Type B pancreatic cell (in vitro differentiated cells): ENCODE results near the gene MAVS. TPM values are rescaled to one million over a fixed set of nuclear protein-coding genes. Genes with fewer than 3 reads are reported as not detected.

Experiments used
- DNase-seq: peaks from one replicate; pipeline ENCODE4 v3.0.0; 2021; ENCODE audit warnings: mixed read lengths; ENCODE audit not compliant: unreplicated experiment; ENCODE audit errors: extremely low spot score
- H3K27ac Mint-ChIP-seq: 2 replicates; pipeline ENCODE4 v1.8.0; 2021; ENCODE audit warnings: mild to moderate bottlenecking, mixed read lengths
- H3K27me3 Mint-ChIP-seq: 2 replicates; pipeline ENCODE4 v1.8.0; 2021; ENCODE audit warnings: mixed read lengths
- H3K36me3 Mint-ChIP-seq: 2 replicates; pipeline ENCODE4 v1.8.0; 2021; ENCODE audit warnings: mixed read lengths
- H3K4me1 Mint-ChIP-seq: one replicate; pipeline ENCODE4 v1.8.0; 2021; ENCODE audit warnings: mixed read lengths; ENCODE audit not compliant: unreplicated experiment
- H3K4me3 Mint-ChIP-seq: 2 replicates; pipeline ENCODE4 v1.8.0; 2021; ENCODE audit warnings: mild to moderate bottlenecking, mixed read lengths
- H3K9me3 Mint-ChIP-seq: 2 replicates; pipeline ENCODE4 v1.8.0; 2021; ENCODE audit warnings: mixed read lengths
- CTCF ChIP-seq: fragments of 200-600 bp; sonication (generic); conservative IDR thresholded peaks from 2 replicates; pipeline ENCODE4 v1.5.0; 2021; ENCODE audit warnings: antibody characterized with exemption, mild to moderate bottlenecking
- total RNA-seq: library from RNA; stranded (reverse); gene quantifications from 2 replicates; pipeline ENCODE4 v1.2.1, GENCODE V29; 2021; ENCODE audit warnings: low replicate concordance

Gene MAVS
- total RNA-seq, 1 donor from 2014 or later = 44.5 TPM

- no peak overlapping the region for H3K4me3 Mint-ChIP-seq
- peaks cover 33% of the 10 kb centered on the region for H3K4me1 Mint-ChIP-seq
- H3K27me3 Mint-ChIP-seq = no peaks in the 10 kb centered on the region
- H3K36me3 Mint-ChIP-seq = peaks cover 21% of the 10 kb centered on the region
- no peak for TF ChIP-seq CTCF
- DNase-seq = no peak
- no peaks in the 10 kb centered on the region for H3K9me3 Mint-ChIP-seq
- peak overlapping the region; percentile 77 for H3K27ac Mint-ChIP-seq
Measured at GRCh38 chr20:3800256-3800877, 46.3 kb upstream of the MAVS start.

- Mint-ChIP-seq H3K27ac (no peak overlapping the region), H3K27me3 (no peaks in the 10 kb centered on the region), H3K36me3 (peaks cover 24% of the 10 kb centered on the region), H3K4me3 (no peak overlapping the region), H3K4me1 (peaks cover 38% of the 10 kb centered on the region), H3K9me3 (no peaks in the 10 kb centered on the region)
- DNase-seq = no peak
- no peak for TF ChIP-seq CTCF
Measured at GRCh38 chr20:3800878-3801260, 45.8 kb upstream of the MAVS start.

GRCh38 chr20:3801299-3801698 is 45.3 kb upstream of the MAVS start:
- H3K4me1 Mint-ChIP-seq = peaks cover 38% of the 10 kb centered on the region
- H3K4me3 Mint-ChIP-seq = no peak overlapping the region
- no peaks in the 10 kb centered on the region for H3K27me3 Mint-ChIP-seq
- no peak for DNase-seq
- peaks cover 24% of the 10 kb centered on the region for H3K36me3 Mint-ChIP-seq
- H3K27ac Mint-ChIP-seq = no peak overlapping the region
- no peaks in the 10 kb centered on the region for H3K9me3 Mint-ChIP-seq
- no peak for TF ChIP-seq CTCF

GRCh38 chr20:3801846-3802245 is 44.8 kb upstream of the MAVS start:
- Mint-ChIP-seq H3K27ac (no peak overlapping the region), H3K4me1 (peaks cover 37% of the 10 kb centered on the region), H3K36me3 (peaks cover 24% of the 10 kb centered on the region), H3K27me3 (no peaks in the 10 kb centered on the region), H3K9me3 (no peaks in the 10 kb centered on the region), H3K4me3 (no peak overlapping the region)
- TF ChIP-seq CTCF = no peak
- DNase-seq = no peak

GRCh38 chr20:3802524-3803239 is 44.0 kb upstream of the MAVS start:
- no peak overlapping the region for H3K4me3 Mint-ChIP-seq

More at GRCh38 chr20:3802524-3803239, 44.0 kb upstream of the MAVS start:
- no peaks in the 10 kb centered on the region for H3K9me3 Mint-ChIP-seq
- DNase-seq = no peak
- no peaks in the 10 kb centered on the region for H3K27me3 Mint-ChIP-seq
- H3K27ac Mint-ChIP-seq = peak overlapping the region; percentile 7
- H3K36me3 Mint-ChIP-seq = peaks cover 24% of the 10 kb centered on the region
- H3K4me1 Mint-ChIP-seq = peaks cover 37% of the 10 kb centered on the region
- TF ChIP-seq CTCF = no peak
